K562 (cell line): Measurements from ENCODE around the gene SAPCD1.

Experiments
- CC2D1A ChIP-seq: fragments of 450-650 bp; IDR thresholded peaks from 2 replicates; pipeline ENCODE4 v1.6.1; 2017; ENCODE audit warnings: mild to moderate bottlenecking
- POLR2A ChIP-seq: fragments of 450-650 bp; conservative IDR thresholded peaks from 2 replicates; pipeline ENCODE4 v1.6.1; 2016

- no peak for TF ChIP-seq CC2D1A
- peak; percentile 50; the same call in 1 of the 2 replicates for TF ChIP-seq POLR2A
Measured at GRCh38 chr6:31762878-31763618, 592 bp downstream of the SAPCD1 start.
